Common myeloid progenitor, CD34-positive (primary cell): ENCODE measurements around the gene FRY.

Experiments used
- CTCF ChIA-PET: fragments of 350-600 bp; sonication (Branson Sonifier 250); formaldehyde crosslinking; loops from one replicate; lab custom pipeline; 2021; ENCODE audit warnings: antibody characterized with exemption; lab: Charles Lee
- POLR2A ChIA-PET: fragments of 350-600 bp; sonication (Branson Sonifier 250); formaldehyde crosslinking; loops from one replicate; lab custom pipeline; 2021; ENCODE audit warnings: antibody characterized with exemption; lab: Charles Lee
- DNase-seq, 3 donors: peaks; one replicate each; pipeline versions ENCODE4 v3.0.0 to v3.0.0-alpha.2; 2013
- H3K27ac ChIP-seq, 2 experiments: 1 replicate in 1 of 2; 2 replicates in 1 of 2; pipeline ENCODE4 v1.7.0; 2013; ENCODE audit warnings: inconsistent platforms in 2 of 2, low read length in 2 of 2, mild to moderate bottlenecking in 2 of 2, low read depth in 1 of 2, moderate library complexity in 1 of 2; ENCODE audit not compliant: severe bottlenecking in 2 of 2, insufficient read depth in 1 of 2, poor library complexity in 1 of 2
- H3K27me3 ChIP-seq, 5 experiments: replicated peaks in 2 of 5; 1 replicate in 3 of 5; 2 replicates in 2 of 5; pipeline versions ENCODE4 v1.6.1 to v1.7.0; 2013; ENCODE audit warnings: low read length in 4 of 5, mild to moderate bottlenecking in 2 of 5, moderate library complexity in 2 of 5, inconsistent platforms in 1 of 5; ENCODE audit not compliant: insufficient read depth in 5 of 5, control insufficient read depth in 4 of 5
- H3K36me3 ChIP-seq, 4 experiments: 1 replicate in 2 of 4; 2 replicates in 2 of 4; pipeline versions ENCODE4 v1.6.1 to v1.7.0; 2013; ENCODE audit warnings: low read length in 3 of 4, control low read depth in 1 of 4, mild to moderate bottlenecking in 1 of 4; ENCODE audit not compliant: control insufficient read depth in 4 of 4, insufficient read depth in 4 of 4
- H3K4me1 ChIP-seq, 4 experiments: 1 replicate in 3 of 4; 2 replicates in 1 of 4; pipeline versions ENCODE4 v1.6.1 to v1.7.1; 2013; ENCODE audit warnings: low read length in 3 of 4, mild to moderate bottlenecking in 3 of 4, control low read depth in 1 of 4, inconsistent platforms in 1 of 4, moderate library complexity in 1 of 4; ENCODE audit not compliant: control insufficient read depth in 4 of 4, insufficient read depth in 4 of 4; ENCODE audit errors: control extremely low read depth in 1 of 4
- H3K4me3 ChIP-seq, 7 experiments: 1 replicate in 4 of 7; 2 replicates in 3 of 7; pipeline versions ENCODE4 v1.5.1 to v1.7.0; 2013; ENCODE audit warnings: mild to moderate bottlenecking in 7 of 7, low read length in 6 of 7, moderate library complexity in 6 of 7, inconsistent platforms in 2 of 7, low read depth in 2 of 7, control low read depth in 1 of 7; ENCODE audit not compliant: insufficient read depth in 4 of 7, control insufficient read depth in 1 of 7; ENCODE audit errors: extremely low read depth in 1 of 7
- H3K9me3 ChIP-seq, 5 experiments: 1 replicate in 4 of 5; 2 replicates in 1 of 5; pipeline versions ENCODE4 v1.6.1 to v1.7.1; 2013; ENCODE audit warnings: low read length in 4 of 5, mild to moderate bottlenecking in 2 of 5, inconsistent platforms in 1 of 5, low read depth in 1 of 5, moderate library complexity in 1 of 5; ENCODE audit not compliant: control insufficient read depth in 4 of 5, insufficient read depth in 2 of 5; ENCODE audit errors: control extremely low read depth in 1 of 5
- WGBS: methylation state at CpG from one replicate; pipeline ENCODE4 v1.1.5; 2013; ENCODE audit not compliant: insufficient coverage; 5-methylcytosine and 5-hydroxymethylcytosine counted together

The FRY gene

DNA sequence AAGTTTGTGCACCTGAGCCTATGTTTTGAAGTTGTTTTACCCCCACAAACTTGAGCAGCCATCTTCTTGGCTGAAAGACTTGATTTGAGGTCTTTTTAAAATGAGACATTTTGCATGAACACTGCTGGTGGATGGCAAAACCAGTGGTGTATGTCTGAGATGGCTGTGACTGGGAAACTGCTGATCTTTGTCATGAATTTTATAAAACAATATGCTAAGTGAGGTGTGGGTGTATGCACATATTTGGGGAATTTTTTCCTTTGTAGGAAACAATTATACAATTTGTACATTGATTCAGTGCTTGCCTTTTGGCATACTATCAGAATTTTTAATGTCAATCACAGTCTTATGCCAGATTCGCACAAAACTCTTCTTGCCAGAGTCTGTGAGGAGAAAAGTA lies 231.0 kb downstream of the FRY start:
- H3K27ac ChIP-seq: no peak overlapping the region
- no peak for DNase-seq
- ChIA-PET POLR2A (no interaction called here), CTCF (interaction anchor here (0.8 kb wide), 1 partner anchor 23 kb away, joined by 3 read pairs; no protein-coding TSS in a partner anchor)
- H3K4me1 ChIP-seq: no peaks in the 10 kb centered on the region
- no peaks in the 10 kb centered on the region for H3K9me3 ChIP-seq
- no CpG with 5 or more reads among the region's 1 CpG for WGBS
- H3K4me3 ChIP-seq: no peak overlapping the region
- H3K36me3 ChIP-seq: peaks cover 6 to 69% (median 24%) of the 10 kb centered on the region in 4 experiments
- H3K27me3 ChIP-seq: no peaks in the 10 kb centered on the region

DNA sequence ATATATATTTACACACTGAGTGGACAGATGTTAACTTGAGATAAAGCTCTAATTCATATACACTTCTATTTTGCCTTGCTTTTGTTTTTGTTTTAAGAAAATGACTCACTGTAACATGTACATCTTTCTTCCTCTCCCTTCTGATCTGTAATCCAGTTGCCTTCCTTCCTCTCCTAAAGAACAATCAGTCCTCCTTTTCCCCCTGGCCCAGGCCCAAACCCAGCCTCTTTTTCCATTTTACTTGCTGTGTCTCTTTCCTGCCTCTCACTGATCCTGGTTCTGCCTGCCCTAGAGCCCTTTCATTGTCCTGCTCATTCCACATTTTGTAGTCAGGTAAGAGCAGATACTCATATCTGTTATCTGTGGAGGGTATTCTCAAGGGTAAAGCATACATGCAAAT lies 232.8 kb downstream of the FRY start:
- H3K27ac ChIP-seq: no peak overlapping the region
- CTCF ChIA-PET: interaction anchor here (0.7 to 1.6 kb wide), 2 partner anchors 9 to 135 kb away, joined by 3 to 4 read pairs; no protein-coding TSS in a partner anchor
- H3K27me3 ChIP-seq: no peaks in the 10 kb centered on the region
- no peak overlapping the region for H3K4me3 ChIP-seq
- DNase-seq: no peak
- H3K36me3 ChIP-seq: peaks cover 6 to 69% (median 29%) of the 10 kb centered on the region in 4 experiments
- no peaks in the 10 kb centered on the region for H3K9me3 ChIP-seq
- POLR2A ChIA-PET: interaction anchor here (0.6 kb wide), 1 partner anchor 14 kb away, joined by 3 read pairs; no protein-coding TSS in a partner anchor
- H3K4me1 ChIP-seq: no peaks in the 10 kb centered on the region

- 100% methylated on average over 2 of the region's 2 CpGs for whole genome bisulfite sequencing
- no peaks in the 10 kb centered on the region for H3K9me3 ChIP-seq
- POLR2A ChIA-PET: no interaction called here
These were observed 234.2 kb downstream of the FRY start for GRCh38 chr13:32265726-32266125.

GRCh38 chr13:32266130-32266529 lies 234.6 kb downstream of the FRY start:
- CTCF ChIA-PET: no interaction called here
- no peak overlapping the region for H3K4me3 ChIP-seq

More at GRCh38 chr13:32265726-32266125, 234.2 kb downstream of the FRY start:
- Histone ChIP-seq H3K4me1 (no peaks in the 10 kb centered on the region), H3K27me3 (no peaks in the 10 kb centered on the region), H3K36me3 (peaks cover 6 to 74% (median 31%) of the 10 kb centered on the region in 4 experiments), H3K4me3 (no peak overlapping the region), H3K27ac (no peak overlapping the region)
- CTCF ChIA-PET: no interaction called here
- no peak for DNase-seq

GRCh38 chr13:32267836-32268439 lies 236.4 kb downstream of the FRY start:
- H3K27me3 ChIP-seq: no peaks in the 10 kb centered on the region
- no peaks in the 10 kb centered on the region for H3K9me3 ChIP-seq
- CTCF ChIA-PET: interaction anchor here (1.3 to 2.2 kb wide), 2 partner anchors 11 to 21 kb away, joined by 4 to 6 read pairs; no protein-coding TSS in a partner anchor
- peaks cover 6 to 72% (median 30%) of the 10 kb centered on the region in 4 experiments for H3K36me3 ChIP-seq
- no peaks in the 10 kb centered on the region for H3K4me1 ChIP-seq
- WGBS: 92% methylated on average over 3 of the region's 7 CpGs
- no peak overlapping the region for H3K4me3 ChIP-seq
- POLR2A ChIA-PET: no interaction called here
- no peak overlapping the region for H3K27ac ChIP-seq
- no peak for DNase-seq

More at GRCh38 chr13:32266130-32266529, 234.6 kb downstream of the FRY start:
- Histone ChIP-seq H3K4me1 (no peaks in the 10 kb centered on the region), H3K27me3 (no peaks in the 10 kb centered on the region), H3K27ac (no peak overlapping the region), H3K36me3 (peaks cover 6 to 75% (median 31%) of the 10 kb centered on the region in 4 experiments), H3K9me3 (no peaks in the 10 kb centered on the region)
- no peak for DNase-seq
- no CpG with 5 or more reads among the region's 1 CpG for WGBS
- POLR2A ChIA-PET: no interaction called here

- H3K27me3 ChIP-seq: no peaks in the 10 kb centered on the region
- peaks cover 2 to 68% (median 24%) of the 10 kb centered on the region in 4 experiments for H3K36me3 ChIP-seq
- H3K4me1 ChIP-seq: no peaks in the 10 kb centered on the region
- ChIA-PET POLR2A (no interaction called here), CTCF (interaction anchor here (1.0 kb wide), 1 partner anchor 32 kb away, joined by 4 read pairs; no protein-coding TSS in a partner anchor)
- H3K4me3 ChIP-seq: no peak overlapping the region
- DNase-seq: no peak
- 100% methylated on average over 2 of the region's 4 CpGs for WGBS
- no peak overlapping the region for H3K27ac ChIP-seq
- H3K9me3 ChIP-seq: no peaks in the 10 kb centered on the region
These were observed 240.6 kb downstream of the FRY start for GRCh38 chr13:32272021-32272683.

DNA sequence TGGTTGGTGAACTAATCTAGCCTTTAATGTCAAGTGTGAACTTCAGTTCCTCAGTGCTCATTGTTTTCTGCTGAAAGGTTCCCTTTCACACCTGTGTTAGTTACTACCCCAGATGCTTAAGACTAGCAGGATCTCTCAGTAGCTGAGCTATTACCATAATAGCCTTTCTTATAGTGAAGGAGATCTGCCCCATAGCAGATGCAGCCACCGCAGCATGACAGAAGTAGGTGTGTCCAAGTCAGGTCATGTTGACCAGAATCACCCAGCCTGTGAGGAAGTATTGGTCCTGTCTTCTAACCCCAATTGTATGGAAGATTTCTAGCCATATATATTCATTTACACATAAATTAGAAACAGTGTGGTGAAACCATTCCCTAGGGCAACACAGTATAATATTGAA lies 246.3 kb downstream of the FRY start:
- Histone ChIP-seq H3K4me1 (no peaks in the 10 kb centered on the region), H3K9me3 (no peaks in the 10 kb centered on the region), H3K36me3 (peaks cover 0 to 73% (median 18%) of the 10 kb centered on the region in 4 experiments), H3K27me3 (no peaks in the 10 kb centered on the region), H3K27ac (no peak overlapping the region), H3K4me3 (no peak overlapping the region)
- ChIA-PET POLR2A (no interaction called here), CTCF (interaction anchor here (1.0 kb wide), 1 partner anchor 10 kb away, joined by 3 read pairs; no protein-coding TSS in a partner anchor)
- DNase-seq: no peak
- WGBS: no CpG with 5 or more reads among the region's 1 CpG
